VCaP (cell line): ENCODE results near the gene KCNC1.

Experiments used
- H3K27ac ChIP-seq: fragments of 450-650 bp; 2 replicates; pipeline ENCODE4 v1.5.1; 2017
- TF ChIP-seq, protein P1 (sequence below): fragments of 450-650 bp; conservative IDR thresholded peaks from 2 replicates; pipeline ENCODE4 v1.5.1; 2017; ENCODE audit warnings: mild to moderate bottlenecking, moderate library complexity

The KCNC1 gene

GRCh38 chr11:17781626-17782025 is 47.0 kb downstream of the KCNC1 start:
- TF ChIP-seq, protein P1, sequence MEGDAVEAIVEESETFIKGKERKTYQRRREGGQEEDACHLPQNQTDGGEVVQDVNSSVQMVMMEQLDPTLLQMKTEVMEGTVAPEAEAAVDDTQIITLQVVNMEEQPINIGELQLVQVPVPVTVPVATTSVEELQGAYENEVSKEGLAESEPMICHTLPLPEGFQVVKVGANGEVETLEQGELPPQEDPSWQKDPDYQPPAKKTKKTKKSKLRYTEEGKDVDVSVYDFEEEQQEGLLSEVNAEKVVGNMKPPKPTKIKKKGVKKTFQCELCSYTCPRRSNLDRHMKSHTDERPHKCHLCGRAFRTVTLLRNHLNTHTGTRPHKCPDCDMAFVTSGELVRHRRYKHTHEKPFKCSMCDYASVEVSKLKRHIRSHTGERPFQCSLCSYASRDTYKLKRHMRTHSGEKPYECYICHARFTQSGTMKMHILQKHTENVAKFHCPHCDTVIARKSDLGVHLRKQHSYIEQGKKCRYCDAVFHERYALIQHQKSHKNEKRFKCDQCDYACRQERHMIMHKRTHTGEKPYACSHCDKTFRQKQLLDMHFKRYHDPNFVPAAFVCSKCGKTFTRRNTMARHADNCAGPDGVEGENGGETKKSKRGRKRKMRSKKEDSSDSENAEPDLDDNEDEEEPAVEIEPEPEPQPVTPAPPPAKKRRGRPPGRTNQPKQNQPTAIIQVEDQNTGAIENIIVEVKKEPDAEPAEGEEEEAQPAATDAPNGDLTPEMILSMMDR, result no peak

GRCh38 chr11:17782145-17782544 is 47.6 kb downstream of the KCNC1 start:
- no peak overlapping the region for H3K27ac ChIP-seq
- TF ChIP-seq, protein P1, result no peak

More at GRCh38 chr11:17781626-17782025, 47.0 kb downstream of the KCNC1 start:
- H3K27ac ChIP-seq, result no peak overlapping the region

DNA sequence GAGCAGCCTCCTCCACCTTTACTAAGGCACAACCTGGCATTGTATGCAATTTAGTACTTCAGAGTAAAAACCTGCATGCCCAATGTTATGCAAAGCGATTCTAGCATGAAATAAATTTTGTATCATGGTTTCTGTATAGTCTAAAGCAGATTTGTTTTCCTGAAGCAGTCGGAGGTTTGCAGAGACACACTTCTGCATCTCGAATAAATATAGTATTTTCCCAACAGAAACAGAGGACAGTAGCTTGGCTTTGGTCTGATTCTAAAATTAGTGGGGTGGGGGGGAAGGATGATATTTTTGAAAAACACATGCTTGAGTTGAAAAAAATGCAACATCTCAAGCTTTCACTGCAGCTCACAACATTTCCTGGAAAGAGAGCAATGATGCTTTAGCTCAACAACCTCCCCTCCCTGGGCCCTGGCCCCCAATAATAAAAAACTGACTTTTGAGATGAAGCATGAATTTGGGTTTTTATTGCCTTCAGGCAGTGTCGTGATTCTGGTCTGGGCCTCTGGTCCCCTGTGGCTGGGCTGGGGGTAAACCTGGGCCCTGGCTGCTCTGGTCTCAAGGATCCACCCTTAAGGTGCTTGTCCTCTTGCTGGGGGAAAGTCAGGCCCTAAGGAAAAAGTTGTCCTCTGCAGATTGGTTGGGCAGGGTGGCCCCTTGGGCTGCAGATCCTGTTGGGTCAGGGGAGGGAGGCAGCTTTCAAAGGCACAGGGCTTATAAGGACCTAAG is 48.2 kb downstream of the KCNC1 start:
- TF ChIP-seq, protein P1, result no peak
- H3K27ac ChIP-seq, result no peak overlapping the region

DNA sequence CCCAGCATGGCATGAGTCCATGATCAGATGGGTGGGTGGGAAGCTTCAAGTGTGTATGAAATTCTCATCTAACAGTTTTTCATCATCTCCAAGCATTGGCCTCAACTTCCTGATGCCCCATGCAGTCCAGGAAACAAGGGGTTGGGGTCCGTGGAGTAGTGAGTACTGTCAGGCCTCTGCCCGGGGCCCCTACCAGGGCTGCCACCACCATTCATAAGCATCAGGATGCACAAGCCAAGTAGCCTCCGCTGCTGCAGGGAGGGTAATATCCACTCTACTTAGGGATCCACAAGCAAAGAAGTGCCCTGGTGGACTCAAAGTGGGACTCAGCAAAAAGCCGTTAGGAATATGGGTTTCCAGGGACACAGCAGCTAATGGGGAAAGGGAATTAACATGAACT is 49.3 kb downstream of the KCNC1 start:
- H3K27ac ChIP-seq, result no peak overlapping the region
- TF ChIP-seq, protein P1, result no peak

DNA sequence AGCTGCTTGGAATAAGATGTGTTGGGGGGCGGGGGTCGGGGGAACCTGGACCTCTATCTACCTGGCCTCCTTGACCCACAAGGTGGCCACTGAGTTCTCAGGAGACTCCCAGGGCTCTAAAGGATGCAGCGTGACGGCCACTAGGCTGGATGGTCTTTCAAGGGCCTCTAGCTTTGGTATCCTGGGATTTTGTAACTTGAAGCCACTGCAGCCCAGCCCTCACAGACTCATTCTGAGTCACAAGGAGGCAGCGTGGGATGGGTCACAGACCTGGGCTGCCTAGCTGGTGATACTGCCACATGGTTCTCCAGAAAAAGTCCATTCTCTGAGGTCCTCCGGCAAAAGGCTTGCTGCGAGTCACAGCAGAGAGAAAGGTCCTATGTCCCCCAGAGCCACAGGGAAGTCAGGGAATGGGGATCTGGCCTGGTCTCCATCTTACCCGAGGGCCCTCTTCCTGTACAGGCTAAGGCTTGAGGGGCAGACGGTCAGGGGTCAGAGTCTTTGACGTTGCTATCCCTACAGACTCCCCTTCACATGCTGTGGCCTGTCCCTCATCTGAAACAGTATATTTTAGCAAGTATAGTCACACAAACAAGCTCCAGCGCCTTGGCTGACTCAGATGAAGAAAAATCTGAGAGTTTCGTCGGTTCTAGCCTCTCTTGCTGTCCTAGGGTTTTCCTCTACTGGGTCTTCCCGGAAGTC is 52.4 kb downstream of the KCNC1 start:
- H3K27ac ChIP-seq, result no peak overlapping the region
- TF ChIP-seq, protein P1, result no peak

GRCh38 chr11:17788084-17788483 is 53.5 kb downstream of the KCNC1 start:
- no peak overlapping the region for H3K27ac ChIP-seq
- TF ChIP-seq, protein P1, result no peak

DNA sequence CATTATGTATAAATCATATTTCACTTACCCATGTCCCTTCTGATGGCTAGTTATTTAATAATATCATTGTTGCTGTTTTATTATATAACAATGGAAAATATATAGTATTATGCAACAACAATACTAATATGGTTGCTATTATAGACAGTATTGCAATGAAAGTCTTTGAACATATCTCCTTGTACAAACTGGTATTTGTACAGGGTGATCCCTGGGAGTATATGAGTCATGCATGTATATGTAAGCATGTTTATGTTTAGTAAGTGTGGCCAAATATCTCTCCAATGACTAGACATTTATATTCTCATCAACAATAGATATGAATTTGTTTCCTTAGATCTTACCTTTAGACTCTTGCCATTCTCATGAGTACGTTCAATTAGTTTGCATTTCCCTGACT is 55.9 kb downstream of the KCNC1 start:
- no peak overlapping the region for H3K27ac ChIP-seq
- TF ChIP-seq, protein P1, result no peak
